Spleen (tissue), 7 donors: ENCODE measurements around the gene PSMA6.

ENCODE experiments used
- CTCF ChIP-seq, 11 experiments: fragments of 200-600 bp in 7 of 11; fragments of 450-650 bp in 4 of 11; sonication (generic) in 4 of 11; IDR thresholded peaks in 8 of 11; conservative IDR thresholded peaks in 3 of 11; 1 replicate in 7 of 11; 2 replicates in 4 of 11; pipeline versions ENCODE4 v1.4.0 to v1.8.0; 2016 to 2021; ENCODE audit warnings: antibody characterized with exemption in 11 of 11, inconsistent platforms in 4 of 11, mild to moderate bottlenecking in 1 of 11
- POLR2A ChIP-seq, 3 donors: fragments of 450-650 bp; IDR thresholded peaks; one replicate each; pipeline ENCODE4 v1.5.1; 2017; ENCODE audit warnings: antibody characterized with exemption in 3 of 3, mild to moderate bottlenecking in 1 of 3
- POLR2AphosphoS5 ChIP-seq, 3 donors: sonication (generic); formaldehyde crosslinking; IDR thresholded peaks; one replicate each; pipeline ENCODE4 v1.5.1; 2017; ENCODE audit warnings: antibody characterized with exemption in 3 of 3
- donor health status: DM: no; HTN: no; CAD: no; lungs with moderate emphysema.
- donor health status: DM: no; HTN: no; CAD: no.
- donor health status: DM: no; HTN: no; CAD: no.

GRCh38 chr14:35347323-35348043 lies 55.3 kb downstream of the PSMA6 start:
- TF ChIP-seq POLR2AphosphoS5 (IDR thresholded peaks at IDR 0.05) = no peak
- no peak for TF ChIP-seq CTCF (IDR thresholded peaks at IDR 0.05 in 8 of 11, conservative IDR thresholded peaks at IDR 0.05 in 3 of 11)
- no peak for TF ChIP-seq POLR2A (IDR thresholded peaks at IDR 0.05)
